ENCODE measurements around the gene GNAL. TPM values are rescaled to one million over a fixed set of nuclear protein-coding genes. Genes with fewer than 3 reads are reported as not detected.
"Not testable (repeated sequence)": the region's sequence is repeated elsewhere in the genome, so short reads cannot be mapped to it uniquely, and the experiment has no call there.

The GNAL gene
- total RNA-seq = 10 to 100 TPM in 2 of 4 donors, 1 to 10 TPM in 2; 4.4 to 35.4 (median 9.1) TPM

DNA sequence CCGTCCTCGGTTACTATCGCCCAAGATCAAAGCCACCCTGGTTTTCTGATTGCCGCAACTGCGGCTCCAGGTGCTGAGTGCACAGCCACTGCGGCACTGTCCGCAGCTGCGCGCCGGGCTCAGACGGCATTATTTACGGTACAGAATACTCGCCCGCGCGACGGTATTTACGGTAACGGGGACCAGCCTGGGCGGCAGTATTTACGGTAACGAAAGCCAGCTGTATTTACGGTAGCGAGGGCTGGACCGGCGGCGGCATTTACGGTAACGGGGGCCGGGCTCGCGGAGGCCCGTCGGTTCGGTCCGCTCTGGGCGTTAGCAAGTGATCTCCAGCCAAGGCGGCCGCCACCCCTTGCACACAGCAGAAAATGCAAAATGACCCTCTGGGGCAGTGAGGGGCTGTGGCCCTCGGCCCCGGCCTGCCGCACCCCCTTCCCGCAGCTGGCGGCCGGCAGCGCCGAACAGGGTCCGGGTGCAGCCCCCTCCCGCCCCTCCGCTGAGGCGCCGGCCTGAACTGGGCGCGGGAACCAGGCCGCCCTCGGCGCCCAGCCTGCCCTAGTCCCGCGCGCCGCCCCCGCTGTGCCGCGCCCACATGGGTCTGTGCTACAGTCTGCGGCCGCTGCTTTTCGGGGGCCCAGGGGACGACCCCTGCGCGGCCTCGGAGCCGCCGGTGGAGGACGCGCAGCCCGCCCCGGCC, at the start of gene GNAL:
Gene GNAL (plus strand): TSS at position 293 of the 697 bp plus-strand sequence. CDS start 300 bp downstream, at position 593.
- DNase-seq (peak; percentile 34 to 39), ATAC-seq (peak; percentile 85 to 92)
- peaks cover 13 to 23% (median 21%) of the 10 kb centered on the region in 3 donors for H3K27me3 ChIP-seq
- H3K4me1 ChIP-seq = no peaks in the 10 kb centered on the region
- in situ Hi-C loops (cut with MboI; ENCODE audit: low sequenced_read_pairs in 4 of 4) (no loop called here), intact Hi-C loops (cut with DNase I; ENCODE audit: low total_unique reads) (no loop called here)
- no peaks in the 10 kb centered on the region for H3K36me3 ChIP-seq
- peak within 1 kb of the TSS in 1 of 4 donors; percentile 10 for H3K27ac ChIP-seq
- no peaks in the 10 kb centered on the region for H3K9me3 ChIP-seq
- H3K4me3 ChIP-seq = peak within 1 kb of the TSS; percentile 52 to 66 (median 62)
- TF ChIP-seq, protein P1, sequence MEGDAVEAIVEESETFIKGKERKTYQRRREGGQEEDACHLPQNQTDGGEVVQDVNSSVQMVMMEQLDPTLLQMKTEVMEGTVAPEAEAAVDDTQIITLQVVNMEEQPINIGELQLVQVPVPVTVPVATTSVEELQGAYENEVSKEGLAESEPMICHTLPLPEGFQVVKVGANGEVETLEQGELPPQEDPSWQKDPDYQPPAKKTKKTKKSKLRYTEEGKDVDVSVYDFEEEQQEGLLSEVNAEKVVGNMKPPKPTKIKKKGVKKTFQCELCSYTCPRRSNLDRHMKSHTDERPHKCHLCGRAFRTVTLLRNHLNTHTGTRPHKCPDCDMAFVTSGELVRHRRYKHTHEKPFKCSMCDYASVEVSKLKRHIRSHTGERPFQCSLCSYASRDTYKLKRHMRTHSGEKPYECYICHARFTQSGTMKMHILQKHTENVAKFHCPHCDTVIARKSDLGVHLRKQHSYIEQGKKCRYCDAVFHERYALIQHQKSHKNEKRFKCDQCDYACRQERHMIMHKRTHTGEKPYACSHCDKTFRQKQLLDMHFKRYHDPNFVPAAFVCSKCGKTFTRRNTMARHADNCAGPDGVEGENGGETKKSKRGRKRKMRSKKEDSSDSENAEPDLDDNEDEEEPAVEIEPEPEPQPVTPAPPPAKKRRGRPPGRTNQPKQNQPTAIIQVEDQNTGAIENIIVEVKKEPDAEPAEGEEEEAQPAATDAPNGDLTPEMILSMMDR (IDR thresholded peaks at IDR 0.05 in 4 of 5, conservative IDR thresholded peaks at IDR 0.05 in 1 of 5) = no peak
- no peak for TF ChIP-seq POLR2A (IDR thresholded peaks at IDR 0.05)

DNA sequence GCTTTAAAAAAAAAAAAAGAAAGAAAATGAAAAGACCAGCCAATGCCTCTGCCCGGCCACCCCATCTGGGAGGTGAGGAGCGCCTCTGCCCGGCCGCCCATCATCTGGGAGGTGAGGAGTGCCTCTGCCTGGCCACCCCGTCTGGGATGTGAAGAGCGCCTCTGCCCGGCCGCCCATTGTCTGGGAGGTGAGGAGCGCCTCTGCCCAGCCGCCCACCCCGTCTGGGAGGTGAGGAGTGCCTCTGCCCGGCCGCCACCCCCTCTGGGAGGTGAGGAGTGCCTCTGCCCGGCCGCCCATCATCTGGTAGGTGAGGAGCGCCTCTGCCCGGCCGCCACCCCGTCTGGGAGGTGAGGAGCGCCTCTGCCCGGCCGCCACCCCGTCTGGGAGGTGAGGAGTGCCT, 41.8 kb upstream of the GNAL start:
- H3K9me3 ChIP-seq; in situ Hi-C loops (cut with MboI; ENCODE audit: low sequenced_read_pairs in 4 of 4); ATAC-seq; H3K27me3 ChIP-seq; H3K36me3 ChIP-seq; DNase-seq; H3K4me3 ChIP-seq; H3K4me1 ChIP-seq; H3K27ac ChIP-seq; intact Hi-C loops (cut with DNase I; ENCODE audit: low total_unique reads): not testable (repeated sequence)

DNA sequence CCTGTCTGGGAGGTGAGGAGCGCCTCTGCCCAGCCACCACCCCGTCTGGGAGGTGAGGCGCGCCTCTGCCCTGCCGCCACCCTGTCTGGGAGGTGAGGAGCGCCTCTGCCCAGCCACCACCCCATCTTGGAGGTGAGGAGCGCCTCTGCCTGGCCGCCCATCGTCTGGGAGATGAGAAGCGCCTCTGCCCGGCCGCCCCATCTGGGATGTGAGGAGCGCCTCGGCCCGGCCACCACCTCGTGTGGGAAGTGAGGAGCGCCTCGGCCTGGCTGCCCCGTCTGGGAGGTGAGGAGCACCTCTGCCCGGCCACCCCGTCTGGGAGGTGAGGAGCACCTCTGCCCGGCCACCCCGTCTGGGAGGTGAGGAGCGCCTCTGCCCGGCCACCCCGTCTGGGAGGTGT, 41.3 kb upstream of the GNAL start:
- ATAC-seq; H3K4me3 ChIP-seq; H3K27ac ChIP-seq; H3K36me3 ChIP-seq; H3K4me1 ChIP-seq; in situ Hi-C loops (cut with MboI; ENCODE audit: low sequenced_read_pairs in 4 of 4); intact Hi-C loops (cut with DNase I; ENCODE audit: low total_unique reads); H3K27me3 ChIP-seq; H3K9me3 ChIP-seq; DNase-seq: not testable (repeated sequence)

DNA sequence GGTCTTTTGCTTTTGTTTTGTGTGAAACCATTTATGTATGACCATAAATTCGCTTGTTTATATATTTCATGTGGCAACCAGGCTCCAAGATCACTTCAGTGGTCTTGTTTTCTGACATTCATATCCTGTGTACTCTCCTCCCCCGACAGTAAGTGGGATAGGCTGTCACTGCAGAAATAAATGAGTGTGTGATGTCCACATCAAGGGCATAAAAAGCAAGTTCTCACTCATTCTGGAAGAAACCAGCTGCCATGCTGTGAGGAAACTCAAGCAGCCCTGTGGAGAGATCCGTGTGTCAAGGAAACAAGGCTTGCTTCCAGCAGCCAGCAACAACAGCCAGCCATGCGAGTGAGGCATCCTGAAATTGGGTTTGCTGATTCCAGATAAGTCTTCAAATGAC, 39.2 kb upstream of the GNAL start:
- intact Hi-C loops (cut with DNase I; ENCODE audit: low total_unique reads) (loop anchor here (10.0 kb wide), 1 partner anchor 385 kb away; no protein-coding TSS in a partner anchor), in situ Hi-C loops (cut with MboI; ENCODE audit: low sequenced_read_pairs in 4 of 4) (no loop called here)
- Histone ChIP-seq H3K4me1 (no peaks in the 10 kb centered on the region), H3K27me3 (peaks cover 0 to 7% (median 0%) of the 10 kb centered on the region in 3 donors), H3K9me3 (no peaks in the 10 kb centered on the region), H3K36me3 (no peaks in the 10 kb centered on the region), H3K27ac (no peak overlapping the region), H3K4me3 (no peak overlapping the region)
- DNase-seq (no peak), ATAC-seq (no peak)
- TF ChIP-seq POLR2A (IDR thresholded peaks at IDR 0.05) = no peak
- TF ChIP-seq, protein P1 (IDR thresholded peaks at IDR 0.05 in 4 of 5, conservative IDR thresholded peaks at IDR 0.05 in 1 of 5) = no peak

DNA sequence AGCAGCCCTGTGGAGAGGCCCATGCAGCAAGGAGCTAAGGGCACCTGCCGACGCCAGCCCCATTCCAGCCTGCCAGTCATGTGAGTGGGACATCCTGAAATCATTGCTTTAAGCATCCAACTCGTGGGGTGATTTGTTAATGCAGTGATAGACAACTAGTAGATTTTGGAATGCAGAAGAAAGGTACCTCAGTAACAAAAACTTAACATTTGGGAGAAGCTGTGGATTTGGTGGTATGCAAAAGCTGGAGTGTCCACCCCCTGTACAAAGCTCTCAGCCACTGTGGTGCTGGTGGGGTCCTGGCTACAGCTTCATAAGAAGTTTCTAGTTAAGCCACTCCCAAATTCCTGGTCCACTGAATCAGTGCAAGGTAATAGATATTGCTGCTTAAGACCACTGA, 37.2 kb upstream of the GNAL start:
- Histone ChIP-seq H3K9me3 (no peaks in the 10 kb centered on the region), H3K27ac (no peak overlapping the region), H3K27me3 (peaks cover 0 to 7% (median 0%) of the 10 kb centered on the region in 3 donors), H3K4me3 (no peak overlapping the region), H3K4me1 (peaks cover 0 to 4% of the 10 kb centered on the region in 2 donors), H3K36me3 (no peaks in the 10 kb centered on the region)
- TF ChIP-seq, protein P1 (IDR thresholded peaks at IDR 0.05 in 4 of 5, conservative IDR thresholded peaks at IDR 0.05 in 1 of 5) = no peak
- no peak for TF ChIP-seq POLR2A (IDR thresholded peaks at IDR 0.05)
- in situ Hi-C loops (cut with MboI; ENCODE audit: low sequenced_read_pairs in 4 of 4) = no loop called here
- intact Hi-C loops (cut with DNase I; ENCODE audit: low total_unique reads) = loop anchor here (10.0 kb wide), 1 partner anchor 383 kb away; no protein-coding TSS in a partner anchor
- ATAC-seq (no peak), DNase-seq (no peak)
